Psoas muscle (tissue), 8 donors: ENCODE data around the gene SETD1B. TPM values are rescaled to one million over a fixed set of nuclear protein-coding genes. Genes with fewer than 3 reads are reported as not detected.

Source experiments
- ATAC-seq, 4 donors: fragments of 200-7000 bp; cut with Tn5 transposase; one replicate each; pipeline ENCODE4 v1.9.1; 2020; ENCODE audit warnings: moderate library complexity in 3 of 4, mild to moderate bottlenecking in 2 of 4
- DNase-seq, 2 donors: peaks; one replicate each; pipeline ENCODE4 v3.0.0-alpha.2; 2020
- H3K27ac ChIP-seq: fragments of 200-600 bp; one replicate; pipeline ENCODE4 v1.8.0; 2022
- H3K27me3 ChIP-seq, 3 donors: fragments of 200-600 bp in 1 of 3; one replicate each; pipeline versions ENCODE4 v1.6.1 to v1.8.0; 2013 to 2022; ENCODE audit warnings: low read length in 2 of 3, mild to moderate bottlenecking in 2 of 3, moderate library complexity in 1 of 3; ENCODE audit not compliant: insufficient read depth in 3 of 3
- H3K36me3 ChIP-seq, 2 donors: fragments of 200-600 bp in 1 of 2; one replicate each; pipeline versions ENCODE4 v1.6.1 to v1.8.0; 2013 to 2022; ENCODE audit warnings: low read depth in 1 of 2, mild to moderate bottlenecking in 1 of 2, moderate library complexity in 1 of 2; ENCODE audit not compliant: insufficient read depth in 1 of 2
- H3K4me1 ChIP-seq: fragments of 200-600 bp; one replicate; pipeline ENCODE4 v1.8.0; 2022
- H3K4me3 ChIP-seq: fragments of 200-600 bp; one replicate; pipeline ENCODE4 v1.8.0; 2022; ENCODE audit warnings: mild to moderate bottlenecking
- H3K9me3 ChIP-seq: fragments of 200-600 bp; one replicate; pipeline ENCODE4 v1.8.0; 2022
- CTCF ChIP-seq: fragments of 200-600 bp; IDR thresholded peaks from one replicate; pipeline ENCODE4 v1.8.0; 2022; ENCODE audit warnings: antibody characterized with exemption
- WGBS, 3 donors: extraction: QIAGEN DNeasy Blood & Tissue Kit; methylation state at CpG; one replicate each; pipeline versions ENCODE4 v1.1.6 to v1.1.7; 2013; 5-methylcytosine and 5-hydroxymethylcytosine counted together
- intact Hi-C, 2 donors: fragments of 100-400 bp; cut with DNase I; formaldehyde crosslinking; loops; one replicate each; pipeline versions ENCODE4 v1.11.0 to v1.14.2; 2022
- polyA plus RNA-seq, 3 donors: library from polyadenylated mRNA; stranded (reverse); fragments of 200-250 nt; gene quantifications; one replicate each; pipeline ENCODE4 v1.2.3, GENCODE V29; 2013
- total RNA-seq, 4 donors: library from RNA; stranded (reverse); fragmentation: NEBNext Ultra II Directional in 2 of 4; extraction: Animal tissue kit (Norgen Biotek cat#: 25700) in 2 of 4; gene quantifications; one replicate each; pipeline versions ENCODE4 v1.2.1 to v1.2.4, GENCODE V29; 2021 to 2023
- donor health status: healthy with polysubstance abuse.
- donor health status: DM: no; HTN: no; CAD: no; lungs with moderate emphysema.
- donor health status: Bipolar disorder and iron deficiency.
- donor health status: healthy.
- donor health status: DM: yes; HTN: yes; CAD: no.
- donor health status: DM: no; HTN: no; CAD: no.
- donor health status: DM: no; HTN: no; CAD: no.
- donor health status: DM: yes; HTN: yes; CAD: no.

The SETD1B gene
- total and polyA plus RNA-seq, 7 donors = 2.8 to 13.0 (median 9.2) TPM

DNA sequence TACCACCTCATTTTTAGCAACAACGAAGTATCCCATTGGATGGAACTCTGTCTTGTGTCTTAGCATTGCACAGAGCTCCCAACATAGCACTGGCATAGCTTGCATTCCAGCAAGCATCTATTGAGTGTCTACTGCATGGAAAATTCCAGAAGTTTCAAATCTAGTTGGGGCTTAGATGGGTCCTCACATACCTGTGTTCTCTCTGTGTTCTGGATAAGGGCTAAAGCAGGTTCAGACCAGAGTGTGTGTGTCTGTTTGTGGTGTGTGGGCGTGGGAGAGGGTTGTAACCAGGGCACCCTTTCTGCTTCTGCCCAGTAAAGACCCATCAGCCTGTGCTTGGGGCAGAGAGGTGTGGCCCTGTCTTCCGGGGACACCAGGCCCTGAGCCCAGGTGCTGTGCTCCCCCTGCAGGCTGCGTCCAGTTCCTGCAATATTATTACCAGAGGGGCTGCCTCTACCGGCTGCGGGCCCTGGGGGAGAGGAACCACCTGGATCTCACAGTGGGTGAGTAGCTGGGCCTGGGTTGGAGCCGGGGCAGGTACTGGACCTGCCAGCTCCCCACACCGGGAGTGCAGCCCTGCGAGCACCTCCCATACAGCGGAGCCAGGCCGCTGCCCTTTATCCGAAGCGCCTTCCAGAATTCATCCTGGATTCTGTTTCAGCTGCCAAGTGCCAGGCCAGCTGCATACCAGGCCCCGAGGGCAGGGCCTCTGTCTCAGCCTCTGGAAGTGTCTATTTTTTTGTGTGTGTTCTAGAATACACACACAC is 30.6 kb upstream of the SETD1B start:
- no peaks in the 10 kb centered on the region for H3K27me3 ChIP-seq
- H3K36me3 ChIP-seq = peaks cover 0 to 19% of the 10 kb centered on the region in 2 donors
- intact Hi-C loops = loop anchor here in 1 of 2 donors (2.0 kb wide), 1 partner anchor 76 kb away; no protein-coding TSS in a partner anchor
- TF ChIP-seq CTCF = peak; percentile 87
- ATAC-seq (peak; percentile 78 to 91 (median 87)), DNase-seq (peak; percentile 71 to 87)
- WGBS, 3 donors = 20 to 26% (median 23%) methylated on average over 14 of the region's 14 CpGs
- H3K27ac ChIP-seq = peak overlapping the region; percentile 37
- H3K4me1 ChIP-seq = peaks cover 18% of the 10 kb centered on the region
- H3K9me3 ChIP-seq = no peaks in the 10 kb centered on the region
- H3K4me3 ChIP-seq = no peak overlapping the region

GRCh38 chr12:121774968-121775474 is 28.8 kb upstream of the SETD1B start:
- Histone ChIP-seq H3K4me1 (peaks cover 16% of the 10 kb centered on the region), H3K27me3 (no peaks in the 10 kb centered on the region), H3K27ac (no peak overlapping the region), H3K36me3 (peaks cover 0 to 34% of the 10 kb centered on the region in 2 donors), H3K4me3 (no peak overlapping the region), H3K9me3 (no peaks in the 10 kb centered on the region)
- DNase-seq = no peak
- intact Hi-C loops = loop anchor here (5.0 kb wide), 1 partner anchor 37 kb away; no protein-coding TSS in a partner anchor
- TF ChIP-seq CTCF = no peak
- 75 to 84% (median 83%) methylated on average over 13 to 14 of the region's 14 CpGs for WGBS, 3 donors
- no peak for ATAC-seq

DNA sequence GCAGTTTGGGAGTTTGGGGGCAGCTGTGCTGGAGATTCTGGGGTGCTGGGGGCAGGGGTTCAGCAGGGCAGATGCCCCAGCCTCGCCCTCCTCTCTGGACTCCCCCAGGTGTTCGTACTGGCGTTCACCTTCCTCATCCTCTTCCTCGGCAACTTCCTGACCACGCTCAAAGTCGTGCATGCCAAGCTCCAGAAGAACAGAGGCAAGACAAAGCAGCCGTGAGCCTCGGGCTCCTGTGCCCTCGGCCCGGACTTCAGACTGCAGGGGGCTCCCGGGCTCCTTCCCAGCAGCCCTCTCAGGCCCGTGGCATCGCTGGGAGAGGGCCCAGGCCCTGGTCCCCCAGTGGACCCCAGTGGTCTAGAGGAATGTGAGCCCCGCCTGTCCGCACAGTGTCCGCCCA is 28.3 kb upstream of the SETD1B start:
- Histone ChIP-seq H3K36me3 (peaks cover 0 to 39% of the 10 kb centered on the region in 2 donors), H3K27ac (no peak overlapping the region), H3K27me3 (no peaks in the 10 kb centered on the region), H3K4me3 (no peak overlapping the region), H3K9me3 (no peaks in the 10 kb centered on the region), H3K4me1 (peaks cover 16% of the 10 kb centered on the region)
- intact Hi-C loops = loop anchor here (5.0 kb wide), 1 partner anchor 37 kb away; no protein-coding TSS in a partner anchor
- ATAC-seq (no peak), DNase-seq (no peak)
- WGBS, 3 donors = 90 to 93% (median 90%) methylated on average over 16 of the region's 16 CpGs
- no peak for TF ChIP-seq CTCF

DNA sequence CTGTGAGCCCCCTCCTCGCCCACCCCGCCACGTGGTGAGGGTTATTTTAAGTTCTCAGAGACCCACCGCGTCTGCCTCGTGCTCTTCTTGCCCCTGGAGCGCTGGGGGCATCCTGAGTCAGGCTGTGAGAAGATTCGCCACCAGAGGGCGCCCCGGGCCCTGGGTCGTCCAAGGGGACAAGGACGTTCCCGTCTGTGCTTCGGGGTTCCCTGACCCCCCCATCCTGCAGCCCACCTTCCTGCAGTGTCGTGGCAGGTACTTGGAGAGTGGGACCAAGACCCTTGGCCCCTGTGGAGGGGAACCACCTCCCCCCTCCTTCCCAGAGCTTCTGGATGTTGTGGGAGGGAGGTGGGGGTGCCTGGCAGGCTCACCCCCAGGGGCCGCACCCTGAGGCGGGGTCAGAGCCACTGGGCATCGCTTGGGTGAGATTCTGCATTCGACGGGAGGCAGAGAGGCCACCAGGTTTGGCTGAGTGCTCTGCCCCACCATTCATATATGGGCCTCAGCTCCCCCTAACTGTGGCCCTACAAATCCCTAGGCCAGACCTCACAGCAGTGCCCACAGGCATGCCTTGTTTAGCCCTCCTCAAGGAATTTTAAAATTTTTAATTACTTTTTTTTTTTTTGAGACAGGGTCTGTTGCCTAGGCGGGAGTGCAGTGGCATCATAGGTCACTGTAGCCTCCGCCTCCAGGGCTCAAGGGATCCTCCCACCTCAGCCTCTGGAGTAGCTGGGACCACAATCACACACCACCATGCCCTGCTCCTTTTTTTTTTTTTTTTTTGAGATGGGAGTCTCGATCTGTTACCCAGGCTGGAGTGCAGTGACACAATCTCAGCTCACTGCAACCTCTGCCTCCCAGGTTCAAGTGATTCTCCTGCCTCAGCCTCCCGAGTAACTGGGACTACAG is 27.4 kb upstream of the SETD1B start:
- peak; percentile 84 to 91 for DNase-seq

More for the DNA sequence above, 27.4 kb upstream of the SETD1B start:
- Histone ChIP-seq H3K36me3 (peaks cover 0 to 44% of the 10 kb centered on the region in 2 donors), H3K27me3 (no peaks in the 10 kb centered on the region), H3K9me3 (no peaks in the 10 kb centered on the region), H3K4me3 (no peak overlapping the region), H3K27ac (no peak overlapping the region), H3K4me1 (peaks cover 19% of the 10 kb centered on the region)
- ATAC-seq = peak; percentile 49 to 68 (median 57)
- intact Hi-C loops = loop anchor here (5.0 kb wide), 1 partner anchor 36 kb away; no protein-coding TSS in a partner anchor
- 36 to 42% (median 41%) methylated on average over 21 to 24 of the region's 24 CpGs for WGBS, 3 donors
- TF ChIP-seq CTCF = peak; percentile 78
